IMR-90 (cell line): ENCODE results near the gene NAE1. TPM values are rescaled to one million over a fixed set of nuclear protein-coding genes. Genes with fewer than 3 reads are reported as not detected.

Experiments
- ATAC-seq: fragments of 200-7000 bp; cut with Tn5 transposase; 2 replicates; pipeline ENCODE4 v1.9.1; 2020; ENCODE audit warnings: low read depth, mild to moderate bottlenecking, moderate library complexity
- BruUV-seq: library from RNA; stranded (reverse); fragments of 400-500 nt; replicated peaks from 2 replicates; lab custom pipeline; 2021; lab: Mats Ljungman, UMichigan
- CTCF ChIA-PET: fragments of 300-600 bp; formaldehyde crosslinking; extraction: SDS; loops from one replicate; lab custom pipeline; 2021; ENCODE audit warnings: antibody characterized with exemption; lab: Yijun Ruan, JAX
- POLR2A ChIA-PET: fragments of 300-600 bp; sonication (Branson Sonifier 250); formaldehyde crosslinking; loops from one replicate; lab custom pipeline; 2022; ENCODE audit warnings: antibody characterized with exemption; ENCODE audit not compliant: unreplicated experiment; lab: Charles Lee
- DNase-seq: peaks from one replicate; pipeline ENCODE4 v3.0.0; 2013
- H2AFZ ChIP-seq: replicated peaks from 2 replicates; pipeline ENCODE3; 2013; ENCODE audit warnings: low read length, mild to moderate bottlenecking; ENCODE audit not compliant: poor library complexity
- H2AK5ac ChIP-seq: 2 replicates; pipeline ENCODE4 v1.6.1; 2013; ENCODE audit warnings: low read depth, low read length, inconsistent platforms
- H2AK9ac ChIP-seq: replicated peaks from 2 replicates; pipeline ENCODE3; 2013; ENCODE audit warnings: mild to moderate bottlenecking, low read depth, low read length, moderate library complexity; ENCODE audit not compliant: poor library complexity
- H2BK120ac ChIP-seq: 2 replicates; pipeline ENCODE4 v1.6.1; 2013; ENCODE audit warnings: low read depth, low read length, inconsistent platforms
- H2BK15ac ChIP-seq: 3 replicates; pipeline ENCODE4 v1.6.1; 2013; ENCODE audit warnings: low read depth, low read length, inconsistent platforms
- H2BK20ac ChIP-seq: 2 replicates; pipeline ENCODE4 v1.6.1; 2013; ENCODE audit warnings: low read depth, mild to moderate bottlenecking, inconsistent platforms, low read length, moderate library complexity
- H2BK5ac ChIP-seq: 2 replicates; pipeline ENCODE4 v1.6.1; 2013; ENCODE audit warnings: mild to moderate bottlenecking, low read depth, low read length, inconsistent platforms; ENCODE audit not compliant: poor library complexity, severe bottlenecking
- H3K14ac ChIP-seq: replicated peaks from 2 replicates; pipeline ENCODE4 v1.6.1; 2013; ENCODE audit warnings: low read depth, low read length, inconsistent platforms
- H3K18ac ChIP-seq: 2 replicates; pipeline ENCODE4 v1.6.1; 2013; ENCODE audit warnings: low read depth, low read length, control low read depth
- H3K23ac ChIP-seq: 2 replicates; pipeline ENCODE4 v1.6.1; 2013; ENCODE audit warnings: low read depth, low read length, inconsistent platforms
- H3K27ac ChIP-seq: 2 replicates; pipeline ENCODE4 v1.5.1; 2013; ENCODE audit warnings: mild to moderate bottlenecking, control low read depth, low read length; ENCODE audit not compliant: insufficient read depth
- H3K27me3 ChIP-seq: 2 replicates; pipeline ENCODE4 v1.6.1; 2013; ENCODE audit warnings: low read length; ENCODE audit not compliant: control insufficient read depth, insufficient read depth
- H3K36me3 ChIP-seq: 2 replicates; pipeline ENCODE4 v1.6.1; 2013; ENCODE audit warnings: low read length, mixed read lengths; ENCODE audit not compliant: control insufficient read depth, insufficient read depth
- H3K4ac ChIP-seq: 2 replicates; pipeline ENCODE4 v1.6.1; 2013; ENCODE audit warnings: low read depth, low read length, inconsistent platforms
- H3K4me1 ChIP-seq: 2 replicates; pipeline ENCODE4 v1.6.1; 2013; ENCODE audit warnings: low read length, mixed read lengths; ENCODE audit not compliant: control insufficient read depth, insufficient read depth
- H3K4me2 ChIP-seq: 2 replicates; pipeline ENCODE4 v1.6.1; 2013; ENCODE audit warnings: low read depth, mild to moderate bottlenecking, control low read depth, low read length, moderate library complexity
- H3K4me3 ChIP-seq: 2 replicates; pipeline ENCODE4 v1.5.1; 2013; ENCODE audit warnings: low read depth, mild to moderate bottlenecking, control low read depth, low read length, moderate library complexity; ENCODE audit not compliant: insufficient read depth
- H3K56ac ChIP-seq: 2 replicates; pipeline ENCODE4 v1.6.1; 2013; ENCODE audit warnings: low read length, inconsistent platforms; ENCODE audit not compliant: insufficient read depth; ENCODE audit errors: extremely low read depth
- H3K79me1 ChIP-seq, 2 experiments: 2 replicates each; pipeline ENCODE4 v1.6.1; 2013; ENCODE audit warnings: low read length in 2 of 2, inconsistent platforms in 1 of 2, low read depth in 1 of 2
- H3K9ac ChIP-seq: 2 replicates; pipeline ENCODE4 v1.6.1; 2013; ENCODE audit warnings: low read depth, low read length, control low read depth
- H3K9me1 ChIP-seq: 2 replicates; pipeline ENCODE4 v1.6.1; 2013; ENCODE audit warnings: low read length, inconsistent platforms; ENCODE audit not compliant: insufficient read depth
- H3K9me3 ChIP-seq: 2 replicates; pipeline ENCODE4 v1.6.1; 2013; ENCODE audit warnings: low read length; ENCODE audit not compliant: control insufficient read depth, insufficient read depth
- H4K20me1 ChIP-seq: 2 replicates; pipeline ENCODE4 v1.6.1; 2013; ENCODE audit warnings: low read length, inconsistent platforms; ENCODE audit not compliant: insufficient read depth
- H4K5ac ChIP-seq: 2 replicates; pipeline ENCODE4 v1.6.1; 2013; ENCODE audit warnings: mild to moderate bottlenecking, low read depth, low read length, control low read depth
- H4K8ac ChIP-seq, 2 experiments: 2 replicates each; pipeline ENCODE4 v1.6.1; 2013; ENCODE audit warnings: low read depth in 2 of 2, low read length in 2 of 2, control low read depth in 1 of 2, inconsistent platforms in 1 of 2
- H4K91ac ChIP-seq: 2 replicates; pipeline ENCODE4 v1.6.1; 2013; ENCODE audit warnings: low read depth, low read length, inconsistent platforms; ENCODE audit not compliant: insufficient read depth
- BHLHE40 ChIP-seq: fragments of 150-350 bp; IDR thresholded peaks from 2 replicates; pipeline ENCODE4 v1.6.1; 2016; ENCODE audit warnings: mild to moderate bottlenecking, low read depth, low read length
- CEBPB ChIP-seq: IDR thresholded peaks from 2 replicates; pipeline ENCODE4 v1.6.1; 2012; ENCODE audit warnings: low read depth, low read length, improper control_type of control experiment
- CHD1 ChIP-seq: IDR thresholded peaks from 2 replicates; pipeline ENCODE4 v1.6.1; 2012; ENCODE audit warnings: low read depth, low read length, improper control_type of control experiment
- CTCF ChIP-seq: conservative IDR thresholded peaks from 2 replicates; pipeline ENCODE4 v1.5.1; 2012; ENCODE audit warnings: mild to moderate bottlenecking, low read depth, low read length, improper control_type of control experiment
- FOS ChIP-seq: fragments of 150-350 bp; IDR thresholded peaks from 2 replicates; pipeline ENCODE4 v1.6.1; 2016; ENCODE audit warnings: low read depth, low read length
- MAFK ChIP-seq: IDR thresholded peaks from 2 replicates; pipeline ENCODE4 v1.6.1; 2012; ENCODE audit warnings: low read depth, low read length, improper control_type of control experiment
- MAZ ChIP-seq: IDR thresholded peaks from 2 replicates; pipeline ENCODE4 v1.6.1; 2012; ENCODE audit warnings: low read depth, mild to moderate bottlenecking, low read length, improper control_type of control experiment, moderate library complexity, borderline replicate concordance
- MXI1 ChIP-seq: IDR thresholded peaks from 2 replicates; pipeline ENCODE4 v1.6.1; 2012; ENCODE audit warnings: low read depth, mild to moderate bottlenecking, low read length, moderate library complexity, borderline replicate concordance
- NFE2L2 ChIP-seq: fragments of 150-350 bp; IDR thresholded peaks from 2 replicates; pipeline ENCODE4 v1.6.1; 2016; ENCODE audit warnings: low read depth, mild to moderate bottlenecking, low read length
- POLR2A ChIP-seq: IDR thresholded peaks from 2 replicates; pipeline ENCODE4 v1.6.1; 2012; ENCODE audit warnings: mild to moderate bottlenecking, low read depth, low read length
- RAD21 ChIP-seq: IDR thresholded peaks from 2 replicates; pipeline ENCODE4 v1.6.1; 2012; ENCODE audit warnings: low read length, improper control_type of control experiment
- RCOR1 ChIP-seq: IDR thresholded peaks from 2 replicates; pipeline ENCODE4 v1.6.1; 2012; ENCODE audit warnings: mild to moderate bottlenecking, low read length, improper control_type of control experiment; ENCODE audit not compliant: insufficient replicate concordance
- RFX5 ChIP-seq: IDR thresholded peaks from 2 replicates; pipeline ENCODE4 v1.8.0; 2012; ENCODE audit warnings: low read depth, mild to moderate bottlenecking, low read length, moderate library complexity
- WGBS, 2 experiments: methylation state at CpG; one replicate each; pipeline versions ENCODE4 v1.1.5 to v1.1.7; 2013; ENCODE audit warnings: missing lambda C conversion rate in 2 of 2; ENCODE audit not compliant: insufficient read length in 1 of 2; ENCODE audit errors: extremely low coverage in 2 of 2; 5-methylcytosine and 5-hydroxymethylcytosine counted together
- dilution Hi-C: fragments of 300-500 bp; cut with HindIII; formaldehyde crosslinking; loops from one replicate; pipeline ENCODE4 v1.14.3; 2018; ENCODE audit warnings: low sequenced_read_pairs; ENCODE audit not compliant: unreplicated experiment
- in situ Hi-C: fragments of 300-500 bp; cut with MboI; formaldehyde crosslinking; loops from 3 replicates; pipeline ENCODE4 v1.14.3; 2019; ENCODE audit warnings: low sequenced_read_pairs, inconsistent platforms, mixed read lengths
- intact Hi-C: fragments of 100-400 bp; cut with micrococcal nuclease; formaldehyde crosslinking; loops from 2 replicates; pipeline ENCODE4 v1.10.0; 2022
- polyA plus RNA-seq, 3 experiments: library from polyadenylated mRNA; depleted of rRNA; stranded (reverse); fragments of >200 nt; gene quantifications; 2 replicates each; pipeline ENCODE4 v1.2.3, GENCODE V29; 2012; ENCODE audit warnings: low replicate concordance in 1 of 3
- total RNA-seq: library from RNA; depleted of rRNA; stranded (reverse); fragments of >200 nt; gene quantifications from 2 replicates; pipeline ENCODE4 v1.2.3, GENCODE V29; 2012
- TF ChIP-seq, protein P1 (sequence below): fragments of 150-350 bp; IDR thresholded peaks from 2 replicates; pipeline ENCODE4 v1.6.1; 2016; ENCODE audit warnings: low read depth, mild to moderate bottlenecking, low read length, moderate library complexity, borderline replicate concordance
- TF ChIP-seq, protein P2 (sequence below): fragments of 150-350 bp; IDR thresholded peaks from 2 replicates; pipeline ENCODE4 v1.6.1; 2017; ENCODE audit warnings: mild to moderate bottlenecking, antibody characterized with exemption, low read length, low read depth

Gene NAE1
- total and polyA plus RNA-seq, 2 of the 4 experiments (the other 2 are of a cell fraction): 33.0 to 36.7 TPM

- peaks cover 9% of the 10 kb centered on the region for H3K27me3 ChIP-seq
- ChIA-PET POLR2A (no interaction called here), CTCF (interaction anchor here (1.2 kb wide), 1 partner anchor 92 kb away, joined by 3 read pairs; no protein-coding TSS in a partner anchor)
- H4K8ac ChIP-seq: no peak overlapping the region
- H3K18ac ChIP-seq: no peak overlapping the region
- no peak overlapping the region for H3K4me2 ChIP-seq
- H4K20me1 ChIP-seq: peaks cover 13% of the 10 kb centered on the region
- BruUV-seq: no TSS peak
- H2BK5ac ChIP-seq: no peak overlapping the region
- H4K91ac ChIP-seq: no peak overlapping the region
- no peak overlapping the region for H3K4ac ChIP-seq
- dilution Hi-C loops: no loop called here
- H3K36me3 ChIP-seq: peaks cover 2% of the 10 kb centered on the region; the same call in 1 of the 2 replicates
- H3K79me1 ChIP-seq: peaks cover 10 to 14% of the 10 kb centered on the region in 2 experiments; a peak in 2 of 4 replicates
- H2BK20ac ChIP-seq: no peak overlapping the region
- no peak for ATAC-seq
- H3K9me3 ChIP-seq: no peaks in the 10 kb centered on the region
- H2BK15ac ChIP-seq: no peak overlapping the region
- no peak overlapping the region for H2AFZ ChIP-seq
- H3K4me3 ChIP-seq: no peak overlapping the region
- no peak overlapping the region for H3K23ac ChIP-seq
- intact Hi-C loops: loop anchor here (5.0 kb wide), 2 partner anchors 37 to 112 kb away; no protein-coding TSS in a partner anchor
- H3K9me1 ChIP-seq: peaks cover 2% of the 10 kb centered on the region; the same call in 1 of the 2 replicates
- H3K9ac ChIP-seq: no peak overlapping the region
- H2AK9ac ChIP-seq: no peak overlapping the region
- DNase-seq: no peak
- no peak overlapping the region for H3K56ac ChIP-seq
- WGBS, 2 experiments: no CpG with 5 or more reads among the region's 3 CpGs
- in situ Hi-C loops: no loop called here
- H2AK5ac ChIP-seq: no peak overlapping the region
- no peak overlapping the region for H3K27ac ChIP-seq
- H4K5ac ChIP-seq: no peak overlapping the region
- H3K4me1 ChIP-seq: peaks cover 3% of the 10 kb centered on the region
- no peak overlapping the region for H2BK120ac ChIP-seq
- TF ChIP-seq MAZ (no peak), RCOR1 (no peak), CTCF (no peak), CHD1 (no peak), NFE2L2 (no peak), RFX5 (no peak), MAFK (no peak), CEBPB (no peak), POLR2A (no peak), MXI1 (no peak), BHLHE40 (no peak), RAD21 (no peak), FOS (no peak)
- TF ChIP-seq, protein P1, sequence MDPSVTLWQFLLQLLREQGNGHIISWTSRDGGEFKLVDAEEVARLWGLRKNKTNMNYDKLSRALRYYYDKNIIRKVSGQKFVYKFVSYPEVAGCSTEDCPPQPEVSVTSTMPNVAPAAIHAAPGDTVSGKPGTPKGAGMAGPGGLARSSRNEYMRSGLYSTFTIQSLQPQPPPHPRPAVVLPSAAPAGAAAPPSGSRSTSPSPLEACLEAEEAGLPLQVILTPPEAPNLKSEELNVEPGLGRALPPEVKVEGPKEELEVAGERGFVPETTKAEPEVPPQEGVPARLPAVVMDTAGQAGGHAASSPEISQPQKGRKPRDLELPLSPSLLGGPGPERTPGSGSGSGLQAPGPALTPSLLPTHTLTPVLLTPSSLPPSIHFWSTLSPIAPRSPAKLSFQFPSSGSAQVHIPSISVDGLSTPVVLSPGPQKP: no peak
- TF ChIP-seq, protein P2, sequence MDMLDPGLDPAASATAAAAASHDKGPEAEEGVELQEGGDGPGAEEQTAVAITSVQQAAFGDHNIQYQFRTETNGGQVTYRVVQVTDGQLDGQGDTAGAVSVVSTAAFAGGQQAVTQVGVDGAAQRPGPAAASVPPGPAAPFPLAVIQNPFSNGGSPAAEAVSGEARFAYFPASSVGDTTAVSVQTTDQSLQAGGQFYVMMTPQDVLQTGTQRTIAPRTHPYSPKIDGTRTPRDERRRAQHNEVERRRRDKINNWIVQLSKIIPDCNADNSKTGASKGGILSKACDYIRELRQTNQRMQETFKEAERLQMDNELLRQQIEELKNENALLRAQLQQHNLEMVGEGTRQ: no peak
- no peak overlapping the region for H3K14ac ChIP-seq
These were observed 76.0 kb downstream of the NAE1 start for GRCh38 chr16:66754819-66755218.
